PC-9 (cell line): ENCODE data around the gene WRNIP1. TPM values are rescaled to one million over a fixed set of nuclear protein-coding genes. Genes with fewer than 3 reads are reported as not detected.

Experiments
- BruUV-seq: library from RNA; stranded (reverse); fragments of 400-500 nt; replicated peaks from 2 replicates; lab custom pipeline; 2021; lab: Mats Ljungman, UMichigan
- CTCF ChIA-PET: fragments of 300-600 bp; sonication (Branson Sonifier 250); formaldehyde crosslinking; loops from one replicate; lab custom pipeline; 2022; ENCODE audit warnings: antibody characterized with exemption; lab: Charles Lee
- POLR2A ChIA-PET: fragments of 300-600 bp; sonication (Branson Sonifier 250); formaldehyde crosslinking; loops from one replicate; lab custom pipeline; 2022; ENCODE audit warnings: antibody characterized with exemption; ENCODE audit not compliant: unreplicated experiment; lab: Charles Lee
- DNase-seq, 2 experiments: peaks; one replicate each; pipeline versions ENCODE4 v3.0.0 to v3.0.0-alpha.2; 2015 to 2022; ENCODE audit warnings: mixed read lengths in 1 of 2
- H2AFZ ChIP-seq: fragments of 200-600 bp; sonication (generic); 2 replicates; pipeline ENCODE4 v1.8.1; 2017; ENCODE audit warnings: antibody characterized with exemption
- H3F3A ChIP-seq: fragments of 200-600 bp; sonication (generic); 2 replicates; pipeline ENCODE4 v1.8.1; 2017; ENCODE audit warnings: antibody characterized with exemption, mild to moderate bottlenecking, low read depth; ENCODE audit not compliant: insufficient read depth
- H3K27ac ChIP-seq: fragments of 200-600 bp; sonication (generic); 2 replicates; pipeline ENCODE4 v1.6.1; 2016; ENCODE audit warnings: mixed run types
- H3K27me3 ChIP-seq: fragments of 200-600 bp; sonication (generic); 2 replicates; pipeline ENCODE4 v1.6.1; 2016; ENCODE audit warnings: low read depth, mixed run types; ENCODE audit not compliant: insufficient read depth
- H3K36me3 ChIP-seq: fragments of 200-600 bp; sonication (generic); 2 replicates; pipeline ENCODE4 v1.6.1; 2016; ENCODE audit warnings: low read depth, mixed run types
- H3K4me1 ChIP-seq: fragments of 200-600 bp; sonication (generic); replicated peaks from 2 replicates; pipeline ENCODE4 v1.6.1; 2016; ENCODE audit warnings: mixed run types; ENCODE audit not compliant: insufficient read depth
- H3K4me2 ChIP-seq: fragments of 200-600 bp; sonication (generic); 2 replicates; pipeline ENCODE4 v1.6.1; 2017; ENCODE audit warnings: mixed run types
- H3K4me3 ChIP-seq: fragments of 200-600 bp; sonication (generic); 2 replicates; pipeline ENCODE4 v1.6.1; 2016; ENCODE audit warnings: mixed run types
- H3K79me2 ChIP-seq: fragments of 200-600 bp; sonication (generic); 2 replicates; pipeline ENCODE4 v1.6.1; 2017; ENCODE audit warnings: low read depth, mixed run types
- H3K9me2 ChIP-seq: fragments of 200-600 bp; sonication (generic); 2 replicates; pipeline ENCODE4 v1.8.1; 2017; ENCODE audit warnings: mild to moderate bottlenecking; ENCODE audit not compliant: insufficient read depth
- H3K9me3 ChIP-seq: fragments of 200-600 bp; sonication (generic); 2 replicates; pipeline ENCODE4 v1.8.1; 2016; ENCODE audit warnings: low read depth; ENCODE audit not compliant: insufficient read depth
- H4K20me1 ChIP-seq: fragments of 200-600 bp; sonication (generic); 2 replicates; pipeline ENCODE4 v1.8.1; 2017; ENCODE audit not compliant: insufficient read depth
- CTCF ChIP-seq: fragments of 200-600 bp; sonication (generic); conservative IDR thresholded peaks from 2 replicates; pipeline ENCODE4 v1.6.1; 2017; ENCODE audit warnings: mixed run types, antibody characterized with exemption, mild to moderate bottlenecking, moderate library complexity
- EZH2 ChIP-seq: fragments of 200-600 bp; sonication (generic); IDR thresholded peaks from 2 replicates; pipeline ENCODE4 v1.8.0; 2017; ENCODE audit warnings: antibody characterized with exemption, low read depth
- intact Hi-C: fragments of 100-400 bp; cut with micrococcal nuclease; formaldehyde crosslinking; loops from one replicate; pipeline ENCODE4 v1.10.0; 2022; ENCODE audit not compliant: unreplicated experiment
- total RNA-seq: library from RNA; stranded (reverse); gene quantifications from 2 replicates; pipeline ENCODE4 v1.2.3, GENCODE V29; 2021

WRNIP1 gene
- total RNA-seq, 1 experiment from 2014 or later: 61.4 TPM

DNA sequence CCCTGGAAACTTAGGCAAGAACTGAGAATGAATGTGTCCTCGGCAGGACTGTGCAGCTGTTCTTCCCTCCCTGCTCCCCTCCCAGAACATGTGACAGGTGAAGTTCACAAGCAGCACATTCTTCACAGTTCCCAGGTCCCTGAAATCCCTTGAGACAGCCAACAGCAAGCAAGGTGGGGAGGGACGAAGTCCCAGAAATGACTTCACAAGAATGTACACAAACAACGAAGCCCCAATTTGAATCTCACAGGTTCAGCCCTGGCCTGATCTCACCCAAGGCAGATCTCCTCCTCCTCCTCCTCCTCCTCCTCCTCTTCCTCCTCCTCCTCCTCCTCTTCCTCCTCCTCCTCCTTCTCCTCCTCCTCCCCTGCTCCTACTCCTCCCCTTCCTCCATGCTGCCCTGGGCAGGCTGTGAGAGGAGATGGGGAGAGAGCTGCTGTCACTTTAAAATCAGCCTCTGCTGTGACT lies 32.4 kb downstream of the WRNIP1 start:
- H3K9me2 ChIP-seq: no peaks in the 10 kb centered on the region
- ChIA-PET CTCF (no interaction called here), POLR2A (interaction anchor here (0.7 kb wide), 1 partner anchor 20 kb away, joined by 4 read pairs; no protein-coding TSS in a partner anchor)
- H3K79me2 ChIP-seq: 0 out of 2 replicates have a peak, but pooled peaks cover 4% of the 10 kb centered on the region
- H3K36me3 ChIP-seq: no peaks in the 10 kb centered on the region
- peaks cover 4% of the 10 kb centered on the region; the same call in 1 of the 2 replicates for H3K4me1 ChIP-seq
- H2AFZ ChIP-seq: no peak overlapping the region
- intact Hi-C loops: loop anchor here (10.0 kb wide), 1 partner anchor 257 kb away; no protein-coding TSS in a partner anchor
- H3F3A ChIP-seq: peaks cover 14% of the 10 kb centered on the region; the same call in 1 of the 2 replicates
- TF ChIP-seq EZH2 (no peak), CTCF (no peak)
- DNase-seq: no peak
- BruUV-seq: no TSS peak
- H3K4me3 ChIP-seq: no peak overlapping the region
- H4K20me1 ChIP-seq: no peaks in the 10 kb centered on the region
- no peaks in the 10 kb centered on the region for H3K27me3 ChIP-seq
- H3K9me3 ChIP-seq: no peaks in the 10 kb centered on the region
- no peak overlapping the region for H3K4me2 ChIP-seq
- H3K27ac ChIP-seq: no peak overlapping the region

DNA sequence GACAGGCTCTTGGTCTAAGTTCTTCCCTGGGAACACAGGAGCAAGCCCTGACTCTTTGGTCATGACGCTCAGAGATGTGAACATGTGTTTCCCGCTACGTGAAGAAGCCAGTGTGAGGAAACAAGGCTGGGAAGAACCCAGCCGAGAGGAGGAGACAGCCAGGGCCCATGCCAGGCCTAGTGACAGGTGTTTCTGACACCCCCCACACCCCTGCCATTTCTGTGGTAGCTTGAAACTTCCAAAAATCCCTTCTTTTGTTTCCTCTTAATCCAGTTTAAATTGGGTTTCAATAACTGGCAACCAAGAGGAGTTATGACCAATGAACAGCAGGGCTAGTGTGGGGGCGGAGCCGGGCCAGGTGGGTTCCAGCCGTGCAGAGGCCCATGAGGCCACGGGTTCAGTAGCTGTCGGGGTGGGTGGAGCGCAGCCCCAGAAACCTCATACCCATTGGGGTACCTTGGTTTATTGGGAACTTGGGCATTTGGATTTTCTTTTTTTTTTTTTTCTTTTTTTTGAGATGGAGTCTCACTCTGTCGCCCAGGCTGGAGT lies 33.5 kb downstream of the WRNIP1 start:
- CTCF ChIA-PET: no interaction called here

GRCh38 chr6:2799936-2800527 lies 34.8 kb downstream of the WRNIP1 start:
- no TSS peak for BruUV-seq
- Histone ChIP-seq H2AFZ (no peak overlapping the region), H3K9me3 (no peaks in the 10 kb centered on the region), H3K9me2 (no peaks in the 10 kb centered on the region), H3K4me2 (no peak overlapping the region), H3K36me3 (no peaks in the 10 kb centered on the region), H3K4me3 (no peak overlapping the region), H3F3A (no peaks in the 10 kb centered on the region), H4K20me1 (no peaks in the 10 kb centered on the region), H3K4me1 (no peaks in the 10 kb centered on the region; the same call in 1 of the 2 replicates), H3K27ac (no peak overlapping the region), H3K79me2 (0 out of 2 replicates have a peak, but pooled peaks cover 4% of the 10 kb centered on the region), H3K27me3 (no peaks in the 10 kb centered on the region)
- DNase-seq: no peak
- intact Hi-C loops: loop anchor here (10.0 kb wide), 1 partner anchor 255 kb away; no protein-coding TSS in a partner anchor
- CTCF ChIA-PET: no interaction called here
- POLR2A ChIA-PET: no interaction called here
- TF ChIP-seq EZH2: no peak
- no peak for TF ChIP-seq CTCF

More for the DNA sequence above, 33.5 kb downstream of the WRNIP1 start:
- no peaks in the 10 kb centered on the region for H3K36me3 ChIP-seq
- no peaks in the 10 kb centered on the region for H3K9me2 ChIP-seq
- POLR2A ChIA-PET: interaction anchor here (0.7 kb wide), 1 partner anchor 19 kb away, joined by 4 read pairs; no protein-coding TSS in a partner anchor
- H3F3A ChIP-seq: peaks cover 10% of the 10 kb centered on the region; the same call in 1 of the 2 replicates
- H3K4me1 ChIP-seq: peaks cover 4% of the 10 kb centered on the region; the same call in 1 of the 2 replicates
- no peaks in the 10 kb centered on the region for H4K20me1 ChIP-seq
- H3K9me3 ChIP-seq: no peaks in the 10 kb centered on the region
- H3K4me3 ChIP-seq: no peak overlapping the region
- no peaks in the 10 kb centered on the region for H3K27me3 ChIP-seq
- H2AFZ ChIP-seq: no peak overlapping the region
- DNase-seq: no peak
- no peak overlapping the region for H3K4me2 ChIP-seq
- TF ChIP-seq EZH2 (no peak), CTCF (no peak)
- 0 out of 2 replicates have a peak, but pooled peaks cover 4% of the 10 kb centered on the region for H3K79me2 ChIP-seq
- intact Hi-C loops: loop anchor here (10.0 kb wide), 1 partner anchor 256 kb away; no protein-coding TSS in a partner anchor
- BruUV-seq: no TSS peak
- no peak overlapping the region for H3K27ac ChIP-seq
